GM18507 (cell line): ENCODE measurements around the gene CTIF.

Source experiments
- DNase-seq: peaks from one replicate; pipeline ENCODE4 v3.0.0; 2011; ENCODE audit warnings: low read depth; ENCODE audit not compliant: insufficient read length; ENCODE audit errors: extremely low spot score
- FAIRE-seq: peaks from 2 replicates; lab custom pipeline; 2011; peaks lifted over from hg19 to GRCh38; lab: Jason Lieb, UNC

CTIF gene

DNA sequence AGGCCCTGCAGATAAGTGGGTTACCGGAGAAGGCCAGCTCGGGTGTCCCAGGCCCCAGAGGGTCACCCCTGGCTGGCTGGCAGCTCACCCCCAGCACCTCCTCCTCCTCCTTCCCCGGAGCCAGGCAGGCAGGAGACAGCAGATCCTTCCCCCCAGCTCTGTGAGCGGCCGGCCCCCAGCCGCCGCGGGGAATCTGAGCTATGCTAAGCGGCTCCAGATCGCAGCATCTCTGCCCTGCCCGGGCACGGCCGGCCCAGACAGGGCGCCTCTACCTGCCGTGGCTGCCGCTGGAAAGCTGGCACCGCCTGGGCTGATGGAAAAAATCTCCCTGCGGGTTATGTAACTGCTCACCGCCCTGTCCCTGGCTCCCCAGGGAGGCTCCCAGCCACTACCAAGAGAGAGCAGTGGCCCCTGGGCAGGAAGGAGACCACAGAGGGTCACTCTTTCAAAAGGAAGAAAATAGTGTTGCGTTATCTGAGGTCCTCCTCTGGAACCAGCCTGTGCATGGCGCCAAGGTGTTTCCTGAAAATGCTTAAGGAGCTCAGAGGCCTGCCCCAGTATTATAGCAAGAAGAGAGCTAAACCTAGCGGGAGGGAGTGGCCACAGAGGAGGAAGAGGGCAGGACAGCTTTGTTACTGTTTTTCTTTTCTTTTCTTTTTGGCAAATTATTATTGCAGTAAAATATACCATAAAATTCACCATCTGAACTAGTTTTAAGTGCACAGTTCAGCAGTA lies 233.0 kb downstream of the CTIF start:
- DNase-seq (no peak), FAIRE-seq (no peak)

DNA sequence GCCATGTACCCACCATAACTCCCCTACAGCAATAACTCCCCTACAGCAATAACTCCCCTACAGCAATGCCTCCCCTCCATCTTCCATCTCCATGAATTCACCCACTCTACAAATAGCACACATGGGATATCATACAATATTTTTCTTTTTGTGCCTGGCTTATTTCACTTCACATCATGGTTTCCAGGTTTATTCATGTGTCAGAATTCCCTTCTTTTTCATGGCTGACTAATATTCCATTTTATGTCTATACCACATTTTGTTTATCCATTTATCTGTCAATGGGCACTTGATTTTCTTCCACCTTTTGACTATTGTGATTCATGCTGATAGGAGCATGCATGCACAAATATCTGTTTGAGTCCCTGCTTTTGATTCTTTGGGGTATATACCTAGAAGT lies 233.6 kb downstream of the CTIF start:
- FAIRE-seq (no peak), DNase-seq (no peak)

DNA sequence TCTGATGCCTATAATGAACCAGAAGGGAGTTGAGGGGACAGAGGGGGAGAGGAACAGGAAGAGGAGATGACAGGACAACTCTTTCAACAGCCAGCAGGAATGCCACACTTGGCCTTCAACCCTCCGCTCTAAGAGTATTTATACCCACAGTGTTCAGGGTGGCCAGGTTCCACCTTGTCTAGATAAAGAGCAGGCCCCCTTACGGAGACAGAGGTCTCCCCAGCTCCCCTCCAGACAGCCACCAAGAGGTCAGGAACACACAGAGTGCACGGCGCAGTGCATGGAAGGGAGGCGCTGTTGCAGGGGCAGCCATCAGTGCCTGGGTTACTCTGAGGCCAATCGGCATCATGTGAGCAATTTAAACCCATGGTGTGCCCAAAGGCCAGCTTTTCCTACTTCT lies 235.0 kb downstream of the CTIF start:
- no peak for DNase-seq
- no peak for FAIRE-seq

- DNase-seq (no peak), FAIRE-seq (no peak)
These were observed 236.1 kb downstream of the CTIF start for GRCh38 chr18:48774941-48775340.

GRCh38 chr18:48775372-48776155 lies 236.7 kb downstream of the CTIF start:
- DNase-seq, result no peak
- no peak for FAIRE-seq

DNA sequence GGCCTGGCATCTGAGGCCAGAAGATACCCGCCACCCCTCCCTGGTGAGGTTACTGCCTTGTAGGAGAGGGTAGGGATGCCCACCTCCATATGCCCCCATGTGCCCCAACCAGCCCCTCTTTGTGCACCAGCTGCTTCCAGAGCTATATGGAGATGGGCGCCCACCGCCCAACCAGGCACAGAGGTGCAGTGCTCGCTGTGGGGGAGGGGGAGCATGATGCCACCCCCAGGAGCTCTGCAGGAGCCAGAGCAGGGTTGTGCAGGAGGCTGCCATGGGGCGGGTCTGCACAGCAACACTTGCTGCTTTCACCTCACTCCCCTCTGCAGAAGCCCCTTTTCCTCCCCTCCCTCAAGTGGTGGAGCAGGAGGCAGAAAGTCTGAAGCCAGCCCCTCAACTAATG lies 237.3 kb downstream of the CTIF start:
- FAIRE-seq, result no peak

DNA sequence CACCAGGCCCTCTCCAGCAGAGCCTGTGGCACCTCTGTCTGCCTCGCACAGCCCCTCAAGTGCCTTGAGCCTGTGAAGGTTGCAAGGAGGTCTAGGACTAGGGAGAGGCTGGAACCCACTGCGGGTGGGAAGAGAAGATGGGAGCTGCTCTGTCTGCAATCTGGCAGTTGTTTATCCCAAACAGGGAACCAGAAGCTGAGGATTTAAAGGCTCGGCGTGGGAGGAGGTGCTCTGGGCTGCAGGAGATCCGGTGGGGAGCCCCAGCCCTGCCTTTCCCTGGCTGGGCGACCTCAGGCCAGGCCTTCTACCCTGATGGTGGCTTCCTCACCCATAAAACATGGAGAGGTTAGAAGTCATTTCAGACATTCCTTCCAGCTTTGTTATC lies 237.8 kb downstream of the CTIF start:
- no peak for DNase-seq
- FAIRE-seq, result no peak

More for the DNA sequence above, 237.3 kb downstream of the CTIF start:
- no peak for DNase-seq

DNA sequence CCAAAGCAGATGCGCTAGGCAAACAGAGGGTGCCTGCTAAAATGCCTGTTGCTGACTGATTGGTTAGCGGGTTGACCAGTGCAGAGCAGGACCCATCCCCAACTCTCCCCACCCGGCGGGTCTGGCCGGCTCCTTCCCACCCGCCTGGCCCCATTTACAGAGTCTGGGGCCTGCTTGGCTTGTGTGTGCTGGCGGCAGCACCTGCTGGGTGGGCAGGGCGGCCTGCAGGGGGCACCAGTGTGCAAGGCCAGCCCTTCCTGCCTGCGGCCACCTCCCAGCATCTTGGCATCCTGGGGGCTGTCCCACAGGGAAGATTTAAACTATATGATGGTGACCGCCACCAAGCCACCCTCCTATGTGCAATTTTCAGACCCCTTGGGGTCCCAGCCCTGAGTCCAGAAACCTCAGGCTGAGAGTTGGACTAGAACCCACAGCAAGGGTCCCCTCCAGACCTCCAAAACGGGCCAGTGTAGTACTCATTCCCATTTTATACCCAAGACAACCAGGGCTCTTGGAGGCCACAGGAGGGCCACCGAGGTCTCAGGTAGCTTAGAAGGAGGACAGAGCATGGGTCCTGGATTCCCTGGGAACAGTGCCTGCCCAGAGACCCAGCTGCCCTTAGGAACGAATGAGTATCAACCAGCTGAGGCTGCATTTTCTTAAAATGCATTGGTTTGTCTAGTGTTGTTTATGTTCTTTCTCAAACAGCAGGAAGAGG lies 238.4 kb downstream of the CTIF start:
- DNase-seq (peak; percentile 79), FAIRE-seq (peak; percentile 79)

DNA sequence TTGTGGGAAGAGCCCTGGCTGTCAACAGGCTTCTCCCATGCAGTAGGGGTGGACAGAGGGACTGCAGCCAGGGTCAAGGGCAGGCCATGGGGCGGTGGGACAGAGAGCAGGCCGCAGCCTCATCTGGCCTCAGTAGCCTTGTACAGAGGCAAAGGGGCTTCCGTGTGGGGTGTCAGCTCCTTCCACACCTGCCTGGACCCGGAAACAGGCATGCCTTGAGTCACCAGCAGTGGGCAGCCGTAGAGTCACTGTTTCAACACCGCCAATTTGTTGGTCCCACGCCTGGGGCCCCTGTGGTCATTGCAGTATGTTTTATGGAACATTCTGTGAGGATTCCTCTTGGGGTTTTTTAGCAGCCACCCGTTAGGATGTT lies 238.9 kb downstream of the CTIF start:
- DNase-seq (no peak), FAIRE-seq (no peak)

GRCh38 chr18:48778344-48779011 lies 239.6 kb downstream of the CTIF start:
- DNase-seq, result no peak
- no peak for FAIRE-seq

DNA sequence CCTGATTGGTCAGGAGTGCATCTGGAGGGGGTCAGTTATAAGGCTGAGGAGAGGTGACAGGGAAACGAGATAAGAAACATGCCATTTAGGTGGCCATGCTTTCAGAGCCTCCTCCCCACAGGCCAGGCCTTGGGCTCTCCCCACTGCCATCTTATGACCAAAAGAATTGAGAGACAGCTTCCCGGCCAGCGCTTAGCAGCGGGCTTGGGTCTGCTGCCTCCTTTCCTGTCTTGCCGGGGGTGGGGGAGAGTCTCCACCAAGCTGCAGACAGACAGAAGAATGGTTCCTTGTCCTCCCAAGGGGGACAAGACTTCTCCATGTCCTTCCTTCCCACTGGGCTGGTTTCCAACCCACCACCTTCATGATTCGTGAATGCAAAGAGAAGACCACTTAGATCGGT lies 240.6 kb downstream of the CTIF start:
- FAIRE-seq (no peak), DNase-seq (no peak)

DNA sequence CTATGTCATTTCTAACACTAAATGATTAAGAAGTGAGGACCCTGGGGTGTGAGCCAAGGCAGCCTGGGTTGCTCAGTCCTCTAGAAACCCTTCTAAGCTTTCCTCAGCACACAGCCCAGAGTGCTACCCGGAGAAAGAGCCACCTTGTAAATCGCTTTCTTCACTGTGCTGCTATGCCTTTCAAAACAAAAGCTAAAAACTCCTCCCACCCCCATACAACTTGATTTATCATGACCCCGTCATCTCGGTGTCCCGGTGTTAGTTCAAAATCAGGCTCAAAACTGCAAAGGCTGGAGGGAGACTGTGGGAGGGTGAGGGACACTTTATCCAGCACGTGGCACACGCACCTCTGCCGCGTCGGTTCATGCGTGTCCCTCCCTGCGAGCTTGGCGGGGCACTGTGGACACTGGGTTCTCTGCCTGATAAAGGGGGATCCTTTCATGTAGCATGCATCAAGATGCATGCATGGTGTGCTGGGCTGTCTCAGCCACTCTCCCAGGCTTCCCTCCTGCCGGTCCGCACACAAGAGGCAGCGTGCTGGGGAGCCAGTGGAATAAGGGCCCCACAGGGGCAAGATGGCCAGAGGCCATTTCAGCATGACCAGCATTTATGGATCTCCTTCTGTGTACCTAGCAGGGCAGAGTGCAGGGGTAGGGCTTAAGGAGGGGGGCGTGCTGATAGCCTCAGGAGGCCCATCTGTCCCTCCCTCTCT lies 241.5 kb downstream of the CTIF start:
- no peak for FAIRE-seq
- no peak for DNase-seq

GRCh38 chr18:48780913-48781162 lies 242.0 kb downstream of the CTIF start:
- no peak for FAIRE-seq

GRCh38 chr18:48781163-48781987 lies 242.5 kb downstream of the CTIF start:
- DNase-seq (no peak), FAIRE-seq (no peak)

More at GRCh38 chr18:48780913-48781162, 242.0 kb downstream of the CTIF start:
- no peak for DNase-seq

DNA sequence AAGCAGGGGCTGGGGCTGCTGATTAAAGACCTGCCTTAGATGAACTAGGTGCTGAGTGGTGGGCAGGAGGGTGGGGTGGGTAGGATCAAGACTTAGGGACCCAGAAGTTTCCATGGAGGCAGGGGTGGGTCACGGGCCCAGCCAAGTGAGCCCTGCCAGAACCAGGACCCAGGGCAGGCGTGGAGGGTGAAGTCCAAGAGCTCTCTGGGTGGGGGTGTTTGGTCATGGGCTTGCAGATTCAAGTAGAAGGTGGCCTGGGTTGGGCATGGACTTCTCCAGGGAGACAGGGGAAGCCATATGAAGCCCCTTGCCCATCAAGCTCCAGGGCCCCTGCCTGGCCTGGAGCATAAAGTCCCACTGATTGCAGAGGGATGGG lies 243.1 kb downstream of the CTIF start:
- no peak for FAIRE-seq
- no peak for DNase-seq

DNA sequence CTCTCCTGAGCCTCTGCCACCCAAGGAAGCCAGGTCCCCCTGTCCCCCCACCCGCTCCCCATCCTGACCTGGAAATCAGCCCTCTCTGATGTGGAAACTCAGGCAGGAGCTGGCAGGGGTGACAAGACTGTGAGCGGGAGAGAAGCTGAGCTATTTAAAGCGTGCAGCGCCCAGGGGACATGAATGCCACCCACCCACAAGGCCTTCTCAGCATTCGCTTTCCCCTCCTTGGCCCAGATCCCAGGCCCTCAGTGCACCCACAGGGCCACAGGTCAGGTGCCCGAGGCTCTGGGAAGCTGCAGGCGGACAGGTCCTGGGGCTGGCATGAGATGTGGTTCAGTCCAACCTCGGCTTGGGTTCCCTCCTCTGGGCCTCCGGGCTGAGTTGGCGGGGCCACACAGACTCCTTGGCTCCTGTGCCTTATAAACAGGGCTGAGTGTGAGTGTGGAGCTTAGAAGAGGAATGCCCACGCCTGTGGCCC lies 243.6 kb downstream of the CTIF start:
- DNase-seq (no peak), FAIRE-seq (no peak)

DNA sequence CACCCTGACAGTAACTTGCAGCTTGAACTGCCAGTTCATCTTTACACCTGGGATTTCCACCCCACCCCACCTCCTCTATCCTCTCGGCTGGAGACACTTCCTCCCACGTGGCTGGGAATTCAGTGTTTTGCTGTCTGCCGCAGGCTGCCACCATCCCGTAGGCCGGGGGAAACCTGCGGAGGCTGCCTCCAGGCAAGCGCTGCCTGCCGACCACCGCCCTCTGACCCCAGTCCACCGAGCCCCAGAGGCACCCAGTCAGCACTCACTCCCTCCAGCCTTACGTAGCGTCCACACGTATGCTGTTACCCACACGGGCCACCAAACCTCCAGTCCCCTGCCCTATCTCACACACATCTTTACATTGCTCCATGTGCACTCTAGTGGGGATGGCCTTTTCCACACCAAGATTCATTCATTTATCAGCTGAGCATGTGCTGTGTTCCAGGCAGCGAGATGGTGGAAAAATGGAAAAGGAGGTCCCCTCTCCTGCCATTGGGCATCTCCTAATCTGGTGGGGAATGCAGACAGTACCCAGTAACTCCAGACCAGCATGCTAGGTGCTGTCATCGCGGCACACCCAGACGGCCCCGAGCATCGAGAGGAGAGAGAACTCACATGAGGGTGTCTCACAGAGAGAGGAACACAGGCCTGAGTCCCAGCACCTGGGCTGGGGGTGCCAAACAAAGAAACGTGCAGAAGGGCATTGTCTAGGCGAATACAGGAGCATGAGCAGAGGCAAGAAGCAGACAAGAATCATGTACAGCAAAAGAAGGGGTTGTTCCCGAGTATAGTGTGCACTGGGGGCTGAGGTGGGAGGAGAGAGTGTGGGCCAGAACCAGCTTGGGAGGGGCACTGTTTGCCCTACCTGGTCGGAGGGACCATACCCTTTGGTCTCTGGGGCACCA lies 245.0 kb downstream of the CTIF start:
- FAIRE-seq, result no peak
- DNase-seq, result no peak

DNA sequence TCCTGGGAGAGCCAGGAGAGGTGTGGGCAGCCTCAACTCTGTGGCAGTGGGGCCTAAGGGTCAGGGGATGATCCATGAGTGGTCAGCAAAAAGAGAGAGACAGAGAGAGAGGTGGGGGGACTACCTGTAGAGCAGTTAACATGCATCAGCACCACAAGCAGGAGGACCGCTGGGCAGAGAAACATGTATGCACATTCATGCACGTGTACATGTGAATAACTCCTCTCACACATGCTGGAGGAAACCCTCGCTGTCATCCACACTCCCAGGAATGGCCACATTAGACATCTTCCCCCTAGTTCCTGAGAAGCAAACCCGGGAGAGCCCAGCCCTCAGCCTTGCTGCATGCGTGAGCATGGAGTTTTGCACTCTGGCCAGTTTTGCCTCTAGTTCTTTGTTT lies 245.8 kb downstream of the CTIF start:
- FAIRE-seq (no peak), DNase-seq (no peak)
